ENCODE results near the gene GCLM. TPM values are rescaled to one million over a fixed set of nuclear protein-coding genes. Genes with fewer than 3 reads are reported as not detected.
"Not testable (repeated sequence)": the region's sequence is repeated elsewhere in the genome, so short reads cannot be mapped to it uniquely, and the experiment has no call there.

Gene GCLM
- total RNA-seq, 2 donors from 2014 or later = 22.6 to 30.5 TPM

DNA sequence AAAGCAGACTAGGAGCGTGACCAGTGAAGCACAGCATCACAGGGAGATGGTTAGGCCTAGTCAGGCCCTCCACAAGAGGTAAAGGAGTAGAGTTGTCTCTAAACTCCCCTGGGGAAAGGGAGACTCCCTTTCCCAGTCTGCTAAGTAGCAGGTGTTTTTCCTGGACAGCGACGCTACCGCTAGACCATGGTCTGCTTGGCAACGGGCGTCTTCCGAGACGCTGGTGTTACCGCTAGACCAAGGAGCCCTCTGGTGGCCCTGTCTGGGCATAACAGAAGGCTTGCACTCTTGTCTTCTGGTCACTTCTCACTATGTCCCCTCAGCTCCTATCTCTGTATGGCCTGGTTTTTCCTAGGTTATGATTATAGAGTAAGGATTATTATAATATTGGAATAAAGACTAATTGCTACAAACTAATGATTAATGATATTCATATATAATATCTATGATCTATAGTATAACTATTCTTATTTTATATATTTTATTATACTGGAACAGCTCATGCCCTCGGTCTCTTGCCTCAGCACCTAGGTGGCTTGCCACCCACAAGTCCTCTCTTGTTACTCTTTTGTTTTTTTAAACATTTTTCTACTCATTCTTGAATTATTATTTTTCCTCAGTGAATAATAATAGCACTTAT, 58.4 kb downstream of the GCLM start:
- Mint-ChIP-seq H3K4me3 (peak overlapping the region in 1 of 2 donors; percentile 20), H3K4me1 (ENCODE audit: low read depth) (peaks cover 12% of the 10 kb centered on the region)
- DNase-seq = peak; percentile 65
- H3K9me3 Mint-ChIP-seq; H3K27me3 Mint-ChIP-seq (ENCODE audit: low read depth); H3K27ac Mint-ChIP-seq; H3K36me3 Mint-ChIP-seq (ENCODE audit: insufficient read depth in 2 of 2); ATAC-seq (replicated peaks in 1 of 2): not testable (repeated sequence)

DNA sequence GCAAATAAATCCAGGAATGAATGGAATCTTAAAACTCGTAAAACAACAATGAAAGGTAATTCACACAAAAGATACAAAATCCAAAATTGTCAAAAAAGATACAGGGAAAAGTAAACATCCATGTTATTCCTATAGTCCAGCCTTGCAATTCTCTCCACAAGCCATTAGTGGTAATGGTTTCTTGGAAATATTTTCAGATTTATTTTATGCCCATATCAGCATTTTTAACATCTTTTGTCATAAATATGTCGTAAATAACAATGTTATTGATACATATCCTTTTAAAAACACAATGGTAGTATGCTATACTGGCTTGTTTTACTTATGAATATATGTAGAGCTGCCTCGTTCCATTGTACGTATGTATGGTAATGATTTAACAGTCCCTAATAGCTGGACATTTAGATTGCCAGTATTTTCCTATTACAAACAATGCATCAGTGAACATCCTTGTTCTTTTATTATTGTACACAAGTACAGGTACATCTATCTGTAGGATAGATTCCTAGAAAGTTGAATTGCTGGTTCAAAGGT, 60.8 kb downstream of the GCLM start:
- Mint-ChIP-seq H3K36me3 (ENCODE audit: insufficient read depth in 2 of 2) (peaks cover 2 to 3% of the 10 kb centered on the region in 2 donors), H3K4me1 (ENCODE audit: low read depth) (peaks cover 29% of the 10 kb centered on the region), H3K27ac (peak overlapping the region; percentile 100), H3K4me3 (peak overlapping the region; percentile 99 to 100), H3K9me3 (no peaks in the 10 kb centered on the region), H3K27me3 (ENCODE audit: low read depth) (no peaks in the 10 kb centered on the region)
- ATAC-seq (replicated peaks in 1 of 2) (no peak), DNase-seq (no peak)

DNA sequence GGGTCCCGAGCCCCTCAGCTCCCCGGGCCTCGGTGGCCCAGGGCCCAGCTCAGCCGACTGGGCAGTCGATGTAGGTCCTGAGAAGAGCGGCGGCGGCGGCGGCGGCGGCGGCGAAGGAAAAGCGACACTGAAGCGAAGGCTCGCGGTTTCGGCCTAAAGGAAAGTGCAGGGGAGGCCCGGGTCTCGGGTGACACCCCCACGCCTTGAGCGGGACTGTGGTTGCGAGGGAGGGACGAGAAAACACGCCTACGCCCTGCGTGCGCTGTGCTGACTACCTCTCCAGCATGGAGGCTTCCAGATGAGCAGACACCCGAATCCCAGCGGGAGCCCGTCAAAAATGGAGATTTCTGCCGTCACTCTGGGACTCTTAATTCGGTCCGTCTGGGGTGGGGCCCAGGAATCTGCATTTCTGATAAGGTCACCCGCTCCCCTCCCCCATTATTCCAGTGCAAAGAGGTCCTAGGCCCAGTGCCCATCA, 61.4 kb downstream of the GCLM start:
- ATAC-seq (replicated peaks in 1 of 2) (peak; percentile 25 to 30), DNase-seq (peak; percentile 62 to 73)
- Mint-ChIP-seq H3K27me3 (ENCODE audit: low read depth) (no peaks in the 10 kb centered on the region), H3K27ac (peak overlapping the region; percentile 100), H3K4me1 (ENCODE audit: low read depth) (peaks cover 29% of the 10 kb centered on the region), H3K4me3 (peak overlapping the region; percentile 99 to 100), H3K9me3 (no peaks in the 10 kb centered on the region), H3K36me3 (ENCODE audit: insufficient read depth in 2 of 2) (peaks cover 2 to 3% of the 10 kb centered on the region in 2 donors)

DNA sequence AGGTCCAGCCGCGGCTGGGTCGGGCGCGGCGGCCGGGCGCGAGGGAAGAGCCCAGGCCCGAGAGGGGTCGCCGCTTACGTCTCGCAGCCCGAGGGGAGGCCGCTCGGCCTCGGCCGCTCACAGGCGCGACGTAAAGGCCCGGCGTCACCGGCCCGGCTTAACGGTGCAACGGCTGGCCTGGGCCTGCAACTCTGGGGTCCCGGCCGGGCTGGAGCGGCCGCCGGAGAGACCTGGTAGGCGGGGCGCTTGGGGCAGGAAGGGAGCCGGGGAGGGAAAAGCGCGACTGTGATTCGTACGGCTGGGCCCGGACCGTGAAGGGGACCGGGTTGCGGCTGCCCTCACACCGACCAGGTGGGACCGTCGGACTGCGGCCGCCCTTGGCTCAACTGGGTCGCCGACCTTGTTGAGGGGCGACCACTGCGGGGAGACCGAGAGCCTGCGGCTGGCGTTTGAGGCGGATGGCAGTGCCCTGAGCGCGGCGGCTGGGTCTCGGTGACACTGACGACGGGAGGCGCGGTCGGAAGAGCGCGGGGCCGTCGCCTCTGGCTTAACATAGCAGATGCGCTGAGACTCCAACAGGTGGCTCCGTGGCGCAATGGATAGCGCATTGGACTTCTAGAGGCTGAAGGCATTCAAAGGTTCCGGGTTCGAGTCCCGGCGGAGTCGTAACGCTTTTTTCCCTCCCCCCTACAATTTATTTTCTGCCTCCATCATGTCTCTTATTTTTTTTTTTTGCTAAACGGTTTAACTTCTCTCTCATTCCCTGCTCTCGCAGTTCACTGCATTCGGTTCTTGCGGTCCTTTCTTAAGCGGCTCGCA, 62.0 kb downstream of the GCLM start:
- H3K36me3 Mint-ChIP-seq (ENCODE audit: insufficient read depth in 2 of 2) = peaks cover 2 to 3% of the 10 kb centered on the region in 2 donors

DNA sequence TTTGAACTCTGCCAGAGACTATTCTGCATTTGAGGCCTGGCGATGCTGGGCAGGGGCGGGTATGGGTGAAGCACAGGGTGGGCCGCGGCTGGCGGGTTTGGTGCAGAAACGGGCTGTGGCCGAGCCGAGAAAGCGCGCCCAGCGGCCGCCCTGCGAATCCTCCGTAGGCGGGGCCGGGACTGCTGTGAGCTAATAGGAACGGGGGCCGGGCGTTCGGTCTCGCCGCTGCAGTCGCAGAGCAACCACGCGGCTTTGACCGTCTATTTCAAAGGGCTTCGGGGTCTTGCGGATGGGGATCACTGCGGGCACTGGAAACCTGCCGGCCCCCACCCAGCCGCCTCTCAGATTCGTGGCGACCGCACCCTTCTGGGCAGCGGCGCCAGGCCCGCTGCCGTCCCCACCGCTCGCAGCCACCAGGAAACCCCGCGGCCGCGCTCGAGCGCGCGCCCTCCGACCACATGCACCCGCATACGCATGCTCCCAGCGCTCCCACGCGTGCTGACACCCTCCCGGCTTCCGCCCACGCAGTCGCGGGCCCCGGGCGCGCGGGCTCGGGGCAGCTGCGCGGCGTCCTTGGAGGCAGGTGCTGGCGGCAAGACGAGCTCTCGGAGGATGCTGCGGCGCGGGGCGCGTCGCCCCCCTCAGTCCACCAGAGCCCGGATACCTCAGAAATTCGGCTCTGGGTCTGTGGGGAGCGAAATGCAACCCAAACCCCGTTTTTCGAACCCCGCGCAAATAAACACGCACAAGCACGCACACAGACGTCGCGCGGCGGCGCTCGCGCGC, 62.8 kb downstream of the GCLM start:
- Mint-ChIP-seq H3K9me3 (no peaks in the 10 kb centered on the region), H3K27ac (peak overlapping the region; percentile 13), H3K4me3 (peak overlapping the region; percentile 99 to 100), H3K27me3 (ENCODE audit: low read depth) (no peaks in the 10 kb centered on the region), H3K36me3 (ENCODE audit: insufficient read depth in 2 of 2) (peaks cover 2 to 3% of the 10 kb centered on the region in 2 donors), H3K4me1 (ENCODE audit: low read depth) (peaks cover 29% of the 10 kb centered on the region)
- DNase-seq = peak; percentile 86
- peak; percentile 48 to 52 for ATAC-seq (replicated peaks in 1 of 2)

More for the DNA sequence above, 62.0 kb downstream of the GCLM start:
- H3K4me1 Mint-ChIP-seq (ENCODE audit: low read depth) = peaks cover 29% of the 10 kb centered on the region
- no peaks in the 10 kb centered on the region for H3K27me3 Mint-ChIP-seq (ENCODE audit: low read depth)
- peak; percentile 69 for ATAC-seq (replicated peaks in 1 of 2)
- no peaks in the 10 kb centered on the region for H3K9me3 Mint-ChIP-seq
- DNase-seq = peak; percentile 87 to 90
- H3K4me3 Mint-ChIP-seq = peak overlapping the region; percentile 99 to 100
- peak overlapping the region; percentile 100 for H3K27ac Mint-ChIP-seq

DNA sequence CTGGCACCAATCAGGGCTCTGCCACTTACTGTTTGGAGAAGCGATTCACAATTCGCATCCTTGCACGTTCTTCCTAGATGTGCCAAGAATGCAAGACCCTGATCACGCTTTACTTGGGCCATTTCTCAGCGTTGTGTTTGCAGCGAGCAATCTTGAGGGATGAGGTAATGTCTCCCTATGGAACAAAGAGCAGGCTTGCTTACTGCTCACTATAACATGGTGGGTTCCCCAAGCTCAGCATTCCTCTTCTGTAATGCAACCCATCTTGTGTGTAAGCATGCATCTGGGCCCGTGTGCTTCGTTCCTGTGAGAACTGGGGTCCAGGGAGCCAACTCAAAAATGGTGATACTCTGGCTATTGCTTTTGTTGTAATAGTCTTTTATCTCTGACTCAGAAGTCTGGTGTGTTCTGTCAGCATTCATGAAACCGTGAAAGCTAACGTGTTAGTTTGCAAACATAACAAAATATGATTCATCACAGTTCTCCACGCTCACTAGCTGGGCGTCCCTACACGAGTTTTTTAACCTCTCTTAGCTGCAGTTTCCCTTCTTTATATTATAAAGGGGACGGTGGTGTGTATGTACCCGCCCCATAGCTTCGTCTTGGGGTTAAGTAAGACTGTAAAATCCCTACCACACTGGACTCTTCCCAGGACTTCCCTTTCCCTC, 63.6 kb downstream of the GCLM start:
- Mint-ChIP-seq H3K36me3 (ENCODE audit: insufficient read depth in 2 of 2) (peaks cover 2 to 3% of the 10 kb centered on the region in 2 donors), H3K9me3 (no peaks in the 10 kb centered on the region), H3K4me1 (ENCODE audit: low read depth) (peaks cover 29% of the 10 kb centered on the region), H3K4me3 (peak overlapping the region; percentile 99 to 100), H3K27me3 (ENCODE audit: low read depth) (no peaks in the 10 kb centered on the region), H3K27ac (peak overlapping the region; percentile 13)
- DNase-seq = peak in 1 of 2 donors; percentile 63
- ATAC-seq (replicated peaks in 1 of 2) = peak; percentile 58 to 72

DNA sequence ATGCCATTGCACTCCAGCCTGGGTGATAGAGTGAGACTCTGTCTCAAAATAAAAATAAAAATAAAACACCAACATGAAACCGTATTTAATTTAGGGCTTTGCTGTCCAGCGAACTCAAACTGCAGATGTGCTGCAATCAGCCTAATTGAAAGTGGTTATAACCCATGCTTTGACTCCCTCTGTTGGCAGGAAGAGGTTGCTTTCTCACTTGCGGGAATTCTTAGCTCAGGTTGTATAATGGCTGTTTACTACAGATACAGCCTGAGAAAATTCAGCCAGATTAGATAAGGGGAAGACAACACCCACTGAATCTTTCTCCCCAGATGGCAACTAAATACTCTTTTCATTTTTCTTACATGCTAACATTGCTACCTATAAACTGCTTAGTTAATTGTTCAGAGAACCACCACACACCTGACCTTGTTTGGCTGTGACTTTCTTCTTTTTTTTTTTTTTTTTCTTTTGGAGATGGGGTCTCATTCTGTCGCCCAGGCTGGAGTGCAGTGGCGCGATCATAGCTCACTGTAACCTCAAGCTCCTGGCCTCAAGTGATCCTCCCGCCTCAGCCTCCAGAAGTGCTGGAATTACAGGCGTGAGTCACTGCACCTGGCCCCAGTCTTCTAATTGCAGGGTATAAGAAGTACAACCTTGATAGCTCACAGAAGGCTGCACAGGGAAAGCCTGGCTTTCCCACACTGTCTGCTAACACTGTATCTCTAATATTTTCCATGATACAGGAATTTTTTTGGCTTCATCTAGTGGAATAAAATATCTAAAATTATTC, 64.8 kb downstream of the GCLM start:
- peak overlapping the region; percentile 12 to 17 for H3K4me3 Mint-ChIP-seq
- DNase-seq (peak; percentile 23 to 40), ATAC-seq (replicated peaks in 1 of 2) (no peak)
- H3K9me3 Mint-ChIP-seq = no peaks in the 10 kb centered on the region
- no peaks in the 10 kb centered on the region for H3K27me3 Mint-ChIP-seq (ENCODE audit: low read depth)
- peaks cover 2 to 3% of the 10 kb centered on the region in 2 donors for H3K36me3 Mint-ChIP-seq (ENCODE audit: insufficient read depth in 2 of 2)
- H3K4me1 Mint-ChIP-seq (ENCODE audit: low read depth) = peaks cover 33% of the 10 kb centered on the region
- no peak overlapping the region for H3K27ac Mint-ChIP-seq

DNA sequence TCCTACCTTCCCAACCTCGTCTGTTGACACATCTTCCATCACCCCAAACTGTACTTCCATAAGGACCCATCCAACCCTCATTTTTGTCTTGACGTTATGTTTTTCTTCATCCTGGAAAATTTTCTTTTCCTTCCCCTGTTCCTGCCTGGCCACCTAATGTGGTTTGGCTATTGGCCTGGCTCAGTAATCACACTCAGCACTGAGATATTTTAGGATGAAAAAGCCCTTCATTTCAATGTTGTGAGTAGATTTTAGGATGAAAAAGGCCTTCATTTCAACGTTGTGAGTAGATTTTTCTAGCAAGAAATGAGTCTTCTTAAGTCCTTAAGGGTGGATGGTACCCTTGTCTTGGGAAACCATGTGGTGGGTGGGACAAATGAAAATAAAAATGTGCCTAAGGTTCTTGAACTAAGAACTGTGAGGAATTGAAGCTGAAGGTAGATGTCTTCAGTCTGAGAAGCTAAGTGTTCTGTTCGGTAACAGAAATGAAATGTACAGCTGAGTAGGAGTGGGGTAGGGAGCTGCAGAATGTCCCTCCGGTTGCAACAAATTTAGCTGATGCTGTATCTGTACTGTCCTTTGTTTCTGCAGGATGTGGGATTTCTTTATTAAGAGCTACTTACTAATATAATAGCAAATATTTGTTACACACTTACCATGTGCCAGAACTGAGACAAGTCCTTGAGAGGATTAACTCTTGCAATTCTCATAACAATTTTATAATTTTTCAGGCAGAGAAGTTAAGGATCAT, 66.3 kb downstream of the GCLM start:
- Mint-ChIP-seq H3K9me3 (no peaks in the 10 kb centered on the region), H3K36me3 (ENCODE audit: insufficient read depth in 2 of 2) (peaks cover 2 to 3% of the 10 kb centered on the region in 2 donors), H3K27ac (no peak overlapping the region), H3K4me3 (no peak overlapping the region), H3K4me1 (ENCODE audit: low read depth) (peaks cover 30% of the 10 kb centered on the region), H3K27me3 (ENCODE audit: low read depth) (no peaks in the 10 kb centered on the region)
- DNase-seq (no peak), ATAC-seq (replicated peaks in 1 of 2) (no peak)

DNA sequence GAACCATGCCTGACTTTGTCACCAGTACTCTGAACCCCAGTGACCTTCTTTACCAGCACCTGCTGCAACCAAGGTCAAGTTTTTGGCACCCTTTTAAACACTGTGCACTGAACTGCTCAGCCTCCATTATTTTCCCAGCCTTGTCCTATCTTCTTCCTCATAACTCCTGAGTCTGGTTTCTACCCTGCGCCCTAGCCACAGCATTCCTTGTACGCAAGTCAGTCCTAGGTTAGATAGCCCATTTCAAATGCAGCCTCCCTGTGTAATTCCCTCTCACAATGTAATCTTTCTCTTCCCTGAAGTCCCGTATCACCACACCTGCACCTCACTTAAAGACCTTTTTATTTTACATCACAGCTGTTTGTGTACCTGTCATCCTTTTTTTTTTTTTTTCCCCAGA, 67.5 kb downstream of the GCLM start:
- H3K27ac Mint-ChIP-seq = no peak overlapping the region
- no peak overlapping the region for H3K4me3 Mint-ChIP-seq
- DNase-seq (no peak), ATAC-seq (replicated peaks in 1 of 2) (no peak)
- no peaks in the 10 kb centered on the region for H3K27me3 Mint-ChIP-seq (ENCODE audit: low read depth)
- no peaks in the 10 kb centered on the region for H3K9me3 Mint-ChIP-seq
- H3K4me1 Mint-ChIP-seq (ENCODE audit: low read depth) = peaks cover 24% of the 10 kb centered on the region
- H3K36me3 Mint-ChIP-seq (ENCODE audit: insufficient read depth in 2 of 2) = peaks cover 0 to 2% of the 10 kb centered on the region in 2 donors

DNA sequence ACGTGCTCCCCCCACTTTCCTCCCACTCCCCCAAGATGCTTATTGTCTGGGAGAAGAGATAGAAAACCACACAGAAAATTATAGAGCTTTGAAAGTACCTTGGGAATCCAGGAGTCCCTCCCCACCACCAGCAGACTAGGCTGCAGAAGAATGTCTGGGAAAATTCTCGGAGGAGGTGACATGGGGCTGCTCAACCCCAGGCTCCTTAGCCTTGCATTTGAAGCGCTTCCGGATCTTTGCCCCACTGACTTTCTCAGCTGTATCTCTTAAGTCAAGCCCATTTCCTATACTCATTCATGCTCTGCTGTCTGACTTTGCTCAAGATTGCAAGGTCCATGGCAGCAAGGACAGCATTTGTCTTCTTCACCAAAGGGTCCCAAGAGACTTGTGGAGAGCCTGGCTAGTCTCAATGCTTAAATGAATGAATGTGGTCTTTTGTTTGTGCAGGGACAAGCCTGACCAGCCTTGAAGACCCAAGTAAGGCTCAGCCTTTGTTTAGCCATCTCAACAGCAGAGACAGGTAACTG, 68.2 kb downstream of the GCLM start:
- peaks cover 0 to 2% of the 10 kb centered on the region in 2 donors for H3K36me3 Mint-ChIP-seq (ENCODE audit: insufficient read depth in 2 of 2)
- H3K27ac Mint-ChIP-seq = no peak overlapping the region
- no peak overlapping the region for H3K4me3 Mint-ChIP-seq
- no peaks in the 10 kb centered on the region for H3K9me3 Mint-ChIP-seq
- H3K4me1 Mint-ChIP-seq (ENCODE audit: low read depth) = peaks cover 24% of the 10 kb centered on the region
- no peak for ATAC-seq (replicated peaks in 1 of 2)
- H3K27me3 Mint-ChIP-seq (ENCODE audit: low read depth) = no peaks in the 10 kb centered on the region
- no peak for DNase-seq

DNA sequence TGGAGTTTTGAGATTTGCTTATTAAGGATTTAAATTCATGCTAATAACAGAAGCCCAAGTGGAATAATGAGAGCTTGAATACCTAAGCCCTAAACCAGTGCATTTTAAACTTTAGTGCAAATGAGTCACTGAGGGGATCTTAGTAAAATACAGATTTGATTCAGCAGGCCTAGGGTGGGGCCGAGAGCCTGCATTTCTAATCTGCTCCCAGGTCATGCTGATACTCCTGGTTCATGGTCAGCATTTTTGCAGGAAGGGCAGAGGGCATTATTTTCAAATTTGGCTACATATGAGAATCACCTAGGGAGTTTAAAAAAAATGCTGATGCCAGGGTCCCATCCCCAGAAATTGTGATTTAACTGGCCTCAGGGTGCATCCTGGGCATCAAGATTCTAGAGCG, 69.5 kb downstream of the GCLM start:
- peak; percentile 41 to 62 for ATAC-seq (replicated peaks in 1 of 2)
- no peak overlapping the region for H3K27ac Mint-ChIP-seq

More for the DNA sequence above, 69.5 kb downstream of the GCLM start:
- Mint-ChIP-seq H3K4me3 (peak overlapping the region in 1 of 2 donors; percentile 9), H3K4me1 (ENCODE audit: low read depth) (peaks cover 12% of the 10 kb centered on the region), H3K27me3 (ENCODE audit: low read depth) (peaks cover 9% of the 10 kb centered on the region), H3K36me3 (ENCODE audit: insufficient read depth in 2 of 2) (peaks cover 2 to 3% of the 10 kb centered on the region in 2 donors), H3K9me3 (peaks cover 0 to 2% of the 10 kb centered on the region in 2 donors)
- DNase-seq = peak in 1 of 2 donors; percentile 23
